Thyroid gland (tissue), 4 donors: ENCODE measurements around the gene DELE1. TPM values are rescaled to one million over a fixed set of nuclear protein-coding genes. Genes with fewer than 3 reads are reported as not detected.
"Not testable (repeated sequence)": the region's sequence is repeated elsewhere in the genome, so short reads cannot be mapped to it uniquely, and the experiment has no call there.

Source experiments
- DNase-seq, 2 donors: peaks; one replicate each; pipeline ENCODE4 v3.0.0-alpha.2; 2019
- H3K27ac ChIP-seq, 3 donors: fragments of 200-600 bp; sonication (generic); 1 replicate in 2 of 3; 2 replicates in 1 of 3; pipeline ENCODE4 v1.5.1; 2016 to 2019; ENCODE audit warnings: mild to moderate bottlenecking in 1 of 3, moderate library complexity in 1 of 3
- H3K27me3 ChIP-seq: fragments of 200-600 bp; sonication (generic); one replicate; pipeline ENCODE4 v1.5.1; 2019
- H3K36me3 ChIP-seq, 2 donors: fragments of 200-600 bp; sonication (generic); one replicate each; pipeline ENCODE4 v1.5.1; 2016 to 2019
- H3K4me1 ChIP-seq, 2 donors: fragments of 200-600 bp; sonication (generic); one replicate each; pipeline ENCODE4 v1.5.1; 2017 to 2019
- H3K4me3 ChIP-seq, 3 donors: fragments of 200-600 bp; sonication (generic); replicated peaks in 1 of 3; 1 replicate in 2 of 3; 2 replicates in 1 of 3; pipeline ENCODE4 v1.5.1; 2016; ENCODE audit warnings: mild to moderate bottlenecking in 1 of 3
- H3K9me3 ChIP-seq: fragments of 200-600 bp; sonication (generic); one replicate; pipeline ENCODE4 v1.5.1; 2017
- POLR2A ChIP-seq, 2 donors: fragments of 450-650 bp; IDR thresholded peaks; one replicate each; pipeline ENCODE4 v1.6.1; 2017; ENCODE audit warnings: antibody characterized with exemption in 2 of 2, mild to moderate bottlenecking in 2 of 2, moderate library complexity in 1 of 2
- WGBS, 2 donors: methylation state at CpG; one replicate each; pipeline ENCODE4 v1.1.5; 2017; 5-methylcytosine and 5-hydroxymethylcytosine counted together
- intact Hi-C: fragments of 100-400 bp; cut with DNase I; formaldehyde crosslinking; loops from one replicate; pipeline ENCODE4 v1.15.1; 2023
- total RNA-seq, 4 donors: library from RNA; depleted of rRNA; stranded (reverse); fragments of >200 nt; gene quantifications; one replicate each; pipeline ENCODE4 v1.2.3, GENCODE V29; 2016
- TF ChIP-seq, protein P1 (sequence below), 6 experiments: fragments of 200-600 bp in 3 of 6; fragments of 450-650 bp in 3 of 6; sonication (generic) in 3 of 6; IDR thresholded peaks; one replicate each; pipeline ENCODE4 v1.5.1; 2016 to 2019; ENCODE audit warnings: antibody characterized with exemption in 6 of 6, mild to moderate bottlenecking in 2 of 6, inconsistent platforms in 1 of 6, moderate library complexity in 1 of 6

DELE1 gene
- total RNA-seq, 4 donors from 2014 or later = 68.5 to 130 (median 85.1) TPM

- Histone ChIP-seq H3K27ac (no peak overlapping the region), H3K4me3 (no peak overlapping the region), H3K4me1 (no peaks in the 10 kb centered on the region), H3K27me3 (no peaks in the 10 kb centered on the region), H3K36me3 (no peaks in the 10 kb centered on the region), H3K9me3 (no peaks in the 10 kb centered on the region)
- 44 to 48% methylated on average over 3 of the region's 3 CpGs for WGBS, 2 donors
- intact Hi-C loops = loop anchor here (10.0 kb wide), 1 partner anchor 65 kb away; the partner anchor contains the start of gene PCDH12
- DNase-seq = no peak
- TF ChIP-seq, protein P1, sequence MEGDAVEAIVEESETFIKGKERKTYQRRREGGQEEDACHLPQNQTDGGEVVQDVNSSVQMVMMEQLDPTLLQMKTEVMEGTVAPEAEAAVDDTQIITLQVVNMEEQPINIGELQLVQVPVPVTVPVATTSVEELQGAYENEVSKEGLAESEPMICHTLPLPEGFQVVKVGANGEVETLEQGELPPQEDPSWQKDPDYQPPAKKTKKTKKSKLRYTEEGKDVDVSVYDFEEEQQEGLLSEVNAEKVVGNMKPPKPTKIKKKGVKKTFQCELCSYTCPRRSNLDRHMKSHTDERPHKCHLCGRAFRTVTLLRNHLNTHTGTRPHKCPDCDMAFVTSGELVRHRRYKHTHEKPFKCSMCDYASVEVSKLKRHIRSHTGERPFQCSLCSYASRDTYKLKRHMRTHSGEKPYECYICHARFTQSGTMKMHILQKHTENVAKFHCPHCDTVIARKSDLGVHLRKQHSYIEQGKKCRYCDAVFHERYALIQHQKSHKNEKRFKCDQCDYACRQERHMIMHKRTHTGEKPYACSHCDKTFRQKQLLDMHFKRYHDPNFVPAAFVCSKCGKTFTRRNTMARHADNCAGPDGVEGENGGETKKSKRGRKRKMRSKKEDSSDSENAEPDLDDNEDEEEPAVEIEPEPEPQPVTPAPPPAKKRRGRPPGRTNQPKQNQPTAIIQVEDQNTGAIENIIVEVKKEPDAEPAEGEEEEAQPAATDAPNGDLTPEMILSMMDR (IDR thresholded peaks at IDR 0.05) = peak in 1 of 6 experiments; percentile 30
- TF ChIP-seq POLR2A (IDR thresholded peaks at IDR 0.05) = no peak
Observed at GRCh38 chr5:141889282-141889871, 34.3 kb upstream of the DELE1 start.

DNA sequence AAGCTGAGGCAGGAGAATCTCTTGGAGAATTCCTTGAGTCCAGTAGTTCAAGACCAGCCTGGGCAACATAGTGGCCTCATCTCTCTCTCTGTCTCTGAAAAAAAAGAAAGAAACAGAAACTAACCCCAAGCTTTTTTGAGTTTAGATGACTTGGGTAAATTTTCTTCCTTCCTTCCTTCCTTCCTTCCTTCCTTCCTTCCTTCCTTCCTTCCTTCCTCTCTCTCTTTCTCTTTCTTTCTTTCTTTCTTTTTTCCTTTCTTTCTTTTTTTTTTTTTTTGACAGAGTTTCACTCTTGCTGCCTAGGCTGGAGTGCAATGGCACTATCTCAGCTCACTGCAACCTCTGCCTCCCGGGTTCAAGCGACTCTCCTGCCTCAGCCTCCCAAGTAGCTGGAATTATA is 33.2 kb upstream of the DELE1 start:
- DNase-seq, H3K4me3 ChIP-seq, H3K36me3 ChIP-seq, H3K9me3 ChIP-seq, H3K4me1 ChIP-seq, H3K27me3 ChIP-seq, H3K27ac ChIP-seq, intact Hi-C loops: not testable (repeated sequence)
- 94 to 100% methylated on average over 2 of the region's 2 CpGs for WGBS, 2 donors

- Histone ChIP-seq H3K36me3 (no peaks in the 10 kb centered on the region), H3K27me3 (no peaks in the 10 kb centered on the region), H3K27ac (no peak overlapping the region), H3K4me3 (no peak overlapping the region), H3K4me1 (no peaks in the 10 kb centered on the region), H3K9me3 (no peaks in the 10 kb centered on the region)
- 96 to 98% methylated on average over 4 of the region's 4 CpGs for WGBS, 2 donors
- intact Hi-C loops = no loop called here
- TF ChIP-seq, protein P1 (IDR thresholded peaks at IDR 0.05) = no peak
- no peak for TF ChIP-seq POLR2A (IDR thresholded peaks at IDR 0.05)
- DNase-seq = no peak
Observed at GRCh38 chr5:141897425-141897824, 26.2 kb upstream of the DELE1 start.

GRCh38 chr5:141898448-141899049 is 25.1 kb upstream of the DELE1 start:
- H3K27me3 ChIP-seq = no peaks in the 10 kb centered on the region
- intact Hi-C loops = no loop called here
- no peak overlapping the region for H3K4me3 ChIP-seq
- no peaks in the 10 kb centered on the region for H3K36me3 ChIP-seq
- 76 to 88% methylated on average over 2 of the region's 2 CpGs for WGBS, 2 donors
- TF ChIP-seq, protein P1 (IDR thresholded peaks at IDR 0.05) = no peak
- no peak for TF ChIP-seq POLR2A (IDR thresholded peaks at IDR 0.05)
- H3K27ac ChIP-seq = no peak overlapping the region
- no peaks in the 10 kb centered on the region for H3K4me1 ChIP-seq
- no peaks in the 10 kb centered on the region for H3K9me3 ChIP-seq
- no peak for DNase-seq

- Histone ChIP-seq H3K27me3 (no peaks in the 10 kb centered on the region), H3K4me3 (no peak overlapping the region), H3K9me3 (no peaks in the 10 kb centered on the region), H3K36me3 (no peaks in the 10 kb centered on the region), H3K4me1 (peaks cover 0 to 4% of the 10 kb centered on the region in 2 donors), H3K27ac (no peak overlapping the region)
- WGBS, 2 donors = 63 to 69% methylated on average over 5 of the region's 5 CpGs
- peak; percentile 55 to 70 for DNase-seq
- TF ChIP-seq, protein P1 (IDR thresholded peaks at IDR 0.05) = no peak
- no peak for TF ChIP-seq POLR2A (IDR thresholded peaks at IDR 0.05)
- intact Hi-C loops = no loop called here
Observed at GRCh38 chr5:141902015-141902814, 21.5 kb upstream of the DELE1 start.
